Measurements from ENCODE around the gene TMEM9B.

TMEM9B gene

DNA sequence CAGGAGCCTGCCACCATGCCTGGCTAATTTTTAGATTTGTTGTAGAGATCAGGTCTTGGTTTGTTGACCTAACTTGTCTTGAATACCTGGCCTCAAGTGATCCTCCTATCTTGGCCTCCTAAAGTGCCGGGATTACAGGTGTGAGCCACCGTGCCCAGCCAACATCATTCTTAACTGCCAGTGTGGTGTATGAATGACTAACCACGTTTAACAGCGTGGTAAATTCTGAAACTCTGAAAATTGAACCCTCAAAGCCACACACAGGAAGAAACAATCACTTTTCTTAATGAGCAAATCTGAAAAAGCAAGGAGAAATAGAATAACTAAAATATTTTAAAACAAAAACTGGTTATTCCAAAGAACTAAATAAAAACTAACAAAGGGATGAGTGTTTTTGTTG, 7.4 kb downstream of the TMEM9B start:
- peaks cover 26% of the 10 kb centered on the region for H3K36me3 Mint-ChIP-seq (ENCODE audit: low read depth)
- H3K27me3 Mint-ChIP-seq (ENCODE audit: low read depth) = no peaks in the 10 kb centered on the region
- H3K4me1 Mint-ChIP-seq = peaks cover 9% of the 10 kb centered on the region
- no peak overlapping the region for H3K27ac Mint-ChIP-seq
- no peaks in the 10 kb centered on the region for H3K9me3 Mint-ChIP-seq
- H3K4me3 Mint-ChIP-seq = no peak overlapping the region
- TF ChIP-seq CTCF (IDR thresholded peaks at IDR 0.05; ENCODE audit: unreplicated experiment in 3 of 3) = no peak

DNA sequence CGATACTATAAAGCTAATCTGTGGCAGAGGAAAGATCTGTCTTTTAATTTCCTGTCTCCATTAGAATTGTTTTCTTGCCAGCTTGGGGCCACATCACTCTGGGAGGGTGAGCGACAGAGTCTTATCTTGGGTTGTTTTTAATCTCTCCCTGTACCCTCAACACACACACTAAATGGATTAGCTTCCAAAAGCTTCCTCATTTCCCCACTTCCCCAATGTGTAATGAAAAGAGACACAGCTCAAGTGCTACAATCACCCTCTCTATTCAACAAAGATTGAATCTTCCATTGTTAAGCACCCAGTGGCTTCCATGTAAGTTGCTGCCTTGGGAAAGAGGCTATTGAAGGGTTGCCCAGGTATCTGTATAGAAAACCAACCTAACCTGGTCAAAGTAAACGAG, 15.4 kb downstream of the TMEM9B start:
- no peaks in the 10 kb centered on the region for H3K4me1 Mint-ChIP-seq
- no peak overlapping the region for H3K27ac Mint-ChIP-seq
- peaks cover 35% of the 10 kb centered on the region for H3K36me3 Mint-ChIP-seq (ENCODE audit: low read depth)
- H3K4me3 Mint-ChIP-seq = no peak overlapping the region
- no peaks in the 10 kb centered on the region for H3K9me3 Mint-ChIP-seq
- TF ChIP-seq CTCF (IDR thresholded peaks at IDR 0.05; ENCODE audit: unreplicated experiment in 3 of 3) = no peak
- H3K27me3 Mint-ChIP-seq (ENCODE audit: low read depth) = no peaks in the 10 kb centered on the region

- H3K9me3 Mint-ChIP-seq = no peaks in the 10 kb centered on the region
- no peak overlapping the region for H3K4me3 Mint-ChIP-seq
- no peaks in the 10 kb centered on the region for H3K27me3 Mint-ChIP-seq (ENCODE audit: low read depth)
- no peaks in the 10 kb centered on the region for H3K4me1 Mint-ChIP-seq
- TF ChIP-seq CTCF (IDR thresholded peaks at IDR 0.05; ENCODE audit: unreplicated experiment in 3 of 3) = no peak
- H3K27ac Mint-ChIP-seq = no peak overlapping the region
- H3K36me3 Mint-ChIP-seq (ENCODE audit: low read depth) = peaks cover 25% of the 10 kb centered on the region
Measured at GRCh38 chr11:8947230-8947943, 16.9 kb downstream of the TMEM9B start.

- TF ChIP-seq CTCF (IDR thresholded peaks at IDR 0.05; ENCODE audit: unreplicated experiment in 3 of 3) = no peak
Measured at GRCh38 chr11:8942518-8943066, 21.6 kb downstream of the TMEM9B start, which contains the start of gene ASCL3. Gene ASCL3, minus strand, starts transcription at chr11:8943016. Its CDS starts 4,855 bp downstream, at chr11:8938161.

DNA sequence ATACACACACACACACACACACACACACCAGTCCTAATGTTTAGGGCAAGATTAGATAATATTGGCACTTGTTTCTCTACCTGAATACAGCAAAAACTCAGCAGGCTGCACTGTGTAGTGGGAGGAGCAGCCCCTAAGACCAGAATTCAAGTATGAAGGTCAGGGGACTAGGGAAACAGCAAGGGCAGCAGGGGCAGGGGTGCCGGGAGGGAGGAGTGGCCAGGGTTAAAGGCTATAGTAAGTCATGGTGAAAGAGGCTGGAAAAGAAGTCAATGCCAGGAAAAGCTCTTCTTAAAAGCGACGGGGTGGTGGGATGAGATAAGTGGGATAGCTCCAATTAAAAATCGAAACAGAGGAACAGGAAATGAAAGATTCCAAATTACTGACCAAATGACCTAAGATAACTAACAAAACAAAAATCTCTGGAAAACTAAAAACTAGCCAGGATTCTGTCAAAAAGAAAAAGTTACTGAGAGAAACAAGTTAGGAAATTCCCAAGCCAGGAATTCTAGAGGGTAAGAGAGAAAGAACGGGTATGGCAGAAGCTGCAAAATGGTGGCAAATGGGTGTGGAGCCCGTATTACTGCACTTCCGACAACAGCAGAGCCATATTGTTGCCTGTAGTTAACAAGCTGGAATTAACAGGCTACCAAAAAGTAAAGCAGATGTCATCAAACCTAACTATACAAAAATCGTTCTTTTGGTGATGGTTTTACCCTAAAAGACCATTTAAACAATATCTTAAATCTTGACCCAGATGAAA, 22.7 kb downstream of the TMEM9B start:
- no peaks in the 10 kb centered on the region for H3K9me3 Mint-ChIP-seq
- H3K27me3 Mint-ChIP-seq (ENCODE audit: low read depth) = peaks cover 4% of the 10 kb centered on the region
- TF ChIP-seq CTCF (IDR thresholded peaks at IDR 0.05; ENCODE audit: unreplicated experiment in 3 of 3) = no peak
- H3K4me1 Mint-ChIP-seq = peaks cover 10% of the 10 kb centered on the region
- no peaks in the 10 kb centered on the region for H3K36me3 Mint-ChIP-seq (ENCODE audit: low read depth)
- no peak overlapping the region for H3K4me3 Mint-ChIP-seq
- peak overlapping the region in 1 of 3 experiments; percentile 44 for H3K27ac Mint-ChIP-seq

More at GRCh38 chr11:8942518-8943066, 21.6 kb downstream of the TMEM9B start, which contains the start of gene ASCL3:
- H3K27ac Mint-ChIP-seq = peak within 1 kb of the TSS in 1 of 3 experiments; percentile 44
- H3K4me1 Mint-ChIP-seq = peaks cover 10% of the 10 kb centered on the region
- no peaks in the 10 kb centered on the region for H3K9me3 Mint-ChIP-seq
- peaks cover 4% of the 10 kb centered on the region for H3K27me3 Mint-ChIP-seq (ENCODE audit: low read depth)
- H3K36me3 Mint-ChIP-seq (ENCODE audit: low read depth) = peaks cover 8% of the 10 kb centered on the region
- H3K4me3 Mint-ChIP-seq = no peak within 1 kb of the TSS

Measured in nephron (organoid).